Psoas muscle (tissue), 8 donors: Measurements from ENCODE around the gene CLASP1. TPM values are rescaled to one million over a fixed set of nuclear protein-coding genes. Genes with fewer than 3 reads are reported as not detected.
A peak's percentile ranks its signal among the peaks of the same experiment; 100 is the strongest.
"Not testable (repeated sequence)": the region's sequence is repeated elsewhere in the genome, so short reads cannot be mapped to it uniquely, and the experiment has no call there.

Experiments
- ATAC-seq, 4 donors: fragments of 200-7000 bp; cut with Tn5 transposase; one replicate each; pipeline ENCODE4 v1.9.1; 2020; ENCODE audit warnings: moderate library complexity in 3 of 4, mild to moderate bottlenecking in 2 of 4
- DNase-seq, 2 donors: peaks; one replicate each; pipeline ENCODE4 v3.0.0-alpha.2; 2020
- H3K27ac ChIP-seq: fragments of 200-600 bp; one replicate; pipeline ENCODE4 v1.8.0; 2022
- H3K27me3 ChIP-seq, 3 donors: fragments of 200-600 bp in 1 of 3; one replicate each; pipeline versions ENCODE4 v1.6.1 to v1.8.0; 2013 to 2022; ENCODE audit warnings: low read length in 2 of 3, mild to moderate bottlenecking in 2 of 3, moderate library complexity in 1 of 3; ENCODE audit not compliant: insufficient read depth in 3 of 3
- H3K36me3 ChIP-seq, 2 donors: fragments of 200-600 bp in 1 of 2; one replicate each; pipeline versions ENCODE4 v1.6.1 to v1.8.0; 2013 to 2022; ENCODE audit warnings: low read depth in 1 of 2, mild to moderate bottlenecking in 1 of 2, moderate library complexity in 1 of 2; ENCODE audit not compliant: insufficient read depth in 1 of 2
- H3K4me1 ChIP-seq: fragments of 200-600 bp; one replicate; pipeline ENCODE4 v1.8.0; 2022
- H3K4me3 ChIP-seq: fragments of 200-600 bp; one replicate; pipeline ENCODE4 v1.8.0; 2022; ENCODE audit warnings: mild to moderate bottlenecking
- H3K9me3 ChIP-seq: fragments of 200-600 bp; one replicate; pipeline ENCODE4 v1.8.0; 2022
- WGBS, 3 donors: extraction: QIAGEN DNeasy Blood & Tissue Kit; methylation state at CpG; one replicate each; pipeline versions ENCODE4 v1.1.6 to v1.1.7; 2013; 5-methylcytosine and 5-hydroxymethylcytosine counted together
- intact Hi-C, 2 donors: fragments of 100-400 bp; cut with DNase I; formaldehyde crosslinking; loops; one replicate each; pipeline versions ENCODE4 v1.11.0 to v1.14.2; 2022
- polyA plus RNA-seq, 3 donors: library from polyadenylated mRNA; stranded (reverse); fragments of 200-250 nt; gene quantifications; one replicate each; pipeline ENCODE4 v1.2.3, GENCODE V29; 2013
- total RNA-seq, 4 donors: library from RNA; stranded (reverse); fragmentation: NEBNext Ultra II Directional in 2 of 4; extraction: Animal tissue kit (Norgen Biotek cat#: 25700) in 2 of 4; gene quantifications; one replicate each; pipeline versions ENCODE4 v1.2.1 to v1.2.4, GENCODE V29; 2021 to 2023
- TF ChIP-seq, protein P1 (sequence below): fragments of 200-600 bp; IDR thresholded peaks from one replicate; pipeline ENCODE4 v1.8.0; 2022; ENCODE audit warnings: antibody characterized with exemption
- donor health status: healthy with polysubstance abuse.
- donor health status: DM: no; HTN: no; CAD: no; lungs with moderate emphysema.
- donor health status: Bipolar disorder and iron deficiency.
- donor health status: healthy.
- donor health status: DM: yes; HTN: yes; CAD: no.
- donor health status: DM: no; HTN: no; CAD: no.
- donor health status: DM: no; HTN: no; CAD: no.
- donor health status: DM: yes; HTN: yes; CAD: no.

CLASP1 gene
- total and polyA plus RNA-seq, 7 donors = 11.6 to 60.7 (median 38.8) TPM

DNA sequence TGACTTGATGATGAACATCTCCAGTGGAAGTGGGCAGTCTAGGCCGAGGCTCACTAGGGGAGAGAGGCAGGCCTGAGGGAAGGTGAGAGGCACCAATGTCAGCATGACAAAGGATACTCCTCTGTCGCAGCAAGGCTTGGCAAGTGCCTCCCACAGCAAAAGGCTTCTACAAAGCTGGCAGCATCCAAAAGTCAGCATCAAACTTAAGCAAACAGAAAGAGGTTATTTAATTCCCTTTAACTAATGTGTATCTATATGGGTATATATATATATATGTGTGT lies 45.8 kb upstream of the CLASP1 start:
- intact Hi-C loops = no loop called here

DNA sequence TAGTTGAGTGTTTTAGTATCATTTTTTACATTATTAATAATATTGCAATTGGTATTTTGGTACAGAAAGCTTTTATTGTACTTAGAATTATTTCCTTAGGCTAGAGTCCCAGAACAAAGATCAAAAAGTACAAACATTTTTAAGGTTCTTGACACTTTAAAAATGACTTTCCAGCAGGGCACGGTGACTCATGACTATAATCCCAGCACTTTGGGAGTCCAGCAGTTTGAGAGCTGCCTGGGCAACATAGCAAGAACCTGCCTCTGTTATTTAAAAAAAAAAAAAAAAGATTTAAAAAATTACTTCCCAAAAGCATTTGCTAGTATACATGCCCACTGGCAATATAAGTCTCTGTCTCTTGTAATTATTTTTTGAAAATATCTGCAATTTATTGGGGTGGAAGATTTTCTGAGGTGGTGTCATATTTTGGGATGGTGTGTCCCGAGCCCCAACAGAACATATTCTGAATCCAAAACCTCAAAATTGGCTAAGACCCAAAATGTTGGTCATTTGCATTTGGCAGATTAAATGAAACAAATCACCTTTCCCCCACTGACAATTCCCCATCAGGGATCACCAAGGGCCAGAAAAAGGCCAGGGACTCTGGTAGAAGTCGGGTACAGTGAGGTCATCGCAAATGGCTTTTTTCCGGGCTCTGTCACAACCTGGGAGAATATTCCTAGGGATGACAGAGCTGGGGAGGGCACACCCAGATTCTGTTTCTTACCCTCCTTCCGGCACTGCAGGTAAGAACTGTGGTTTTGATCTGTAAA lies 45.3 kb upstream of the CLASP1 start:
- Histone ChIP-seq H3K9me3 (no peaks in the 10 kb centered on the region), H3K27me3 (no peaks in the 10 kb centered on the region), H3K4me1 (peaks cover 3% of the 10 kb centered on the region), H3K27ac (no peak overlapping the region), H3K36me3 (no peaks in the 10 kb centered on the region), H3K4me3 (no peak overlapping the region)
- DNase-seq = no peak
- intact Hi-C loops = no loop called here
- TF ChIP-seq, protein P1, sequence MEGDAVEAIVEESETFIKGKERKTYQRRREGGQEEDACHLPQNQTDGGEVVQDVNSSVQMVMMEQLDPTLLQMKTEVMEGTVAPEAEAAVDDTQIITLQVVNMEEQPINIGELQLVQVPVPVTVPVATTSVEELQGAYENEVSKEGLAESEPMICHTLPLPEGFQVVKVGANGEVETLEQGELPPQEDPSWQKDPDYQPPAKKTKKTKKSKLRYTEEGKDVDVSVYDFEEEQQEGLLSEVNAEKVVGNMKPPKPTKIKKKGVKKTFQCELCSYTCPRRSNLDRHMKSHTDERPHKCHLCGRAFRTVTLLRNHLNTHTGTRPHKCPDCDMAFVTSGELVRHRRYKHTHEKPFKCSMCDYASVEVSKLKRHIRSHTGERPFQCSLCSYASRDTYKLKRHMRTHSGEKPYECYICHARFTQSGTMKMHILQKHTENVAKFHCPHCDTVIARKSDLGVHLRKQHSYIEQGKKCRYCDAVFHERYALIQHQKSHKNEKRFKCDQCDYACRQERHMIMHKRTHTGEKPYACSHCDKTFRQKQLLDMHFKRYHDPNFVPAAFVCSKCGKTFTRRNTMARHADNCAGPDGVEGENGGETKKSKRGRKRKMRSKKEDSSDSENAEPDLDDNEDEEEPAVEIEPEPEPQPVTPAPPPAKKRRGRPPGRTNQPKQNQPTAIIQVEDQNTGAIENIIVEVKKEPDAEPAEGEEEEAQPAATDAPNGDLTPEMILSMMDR = no peak
- 71 to 77% (median 71%) methylated on average over 6 of the region's 6 CpGs for WGBS, 3 donors
- no peak for ATAC-seq

More for the DNA sequence above, 45.8 kb upstream of the CLASP1 start:
- Histone ChIP-seq H3K4me3 (no peak overlapping the region), H3K9me3 (no peaks in the 10 kb centered on the region), H3K27me3 (no peaks in the 10 kb centered on the region), H3K4me1 (peaks cover 7% of the 10 kb centered on the region), H3K36me3 (no peaks in the 10 kb centered on the region), H3K27ac (no peak overlapping the region)
- ATAC-seq (no peak), DNase-seq (no peak)
- 52 to 71% (median 59%) methylated on average over 2 of the region's 2 CpGs for WGBS, 3 donors
- TF ChIP-seq, protein P1 = no peak

DNA sequence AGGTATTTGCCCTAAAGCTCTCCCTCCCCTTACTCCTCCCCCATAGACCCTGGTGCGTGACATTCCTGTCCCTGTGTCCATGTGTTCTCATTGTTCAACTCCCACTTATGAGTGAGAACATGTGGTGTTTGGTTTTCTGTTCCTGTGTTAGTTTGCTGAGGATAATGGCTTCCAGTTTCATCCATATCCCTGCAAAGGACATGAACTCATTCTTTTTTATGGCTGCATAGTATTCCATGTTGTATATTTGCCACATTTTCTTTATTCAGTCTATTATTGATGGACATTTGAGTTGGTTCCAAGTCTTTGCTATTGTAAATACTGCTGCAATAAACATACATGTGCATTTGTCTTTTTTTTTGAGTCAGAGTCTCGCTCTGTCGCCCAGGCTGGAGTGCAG lies 41.3 kb upstream of the CLASP1 start:
- H3K4me1 ChIP-seq, ATAC-seq, DNase-seq, H3K36me3 ChIP-seq, H3K27me3 ChIP-seq, H3K27ac ChIP-seq, H3K4me3 ChIP-seq, H3K9me3 ChIP-seq, intact Hi-C loops: not testable (repeated sequence)
- 93 to 100% (median 98%) methylated on average over 3 of the region's 3 CpGs for WGBS, 3 donors

- Histone ChIP-seq H3K9me3 (no peaks in the 10 kb centered on the region), H3K4me3 (no peak overlapping the region)
- intact Hi-C loops = no loop called here
Observed at GRCh38 chr2:121690095-121690494, 40.8 kb upstream of the CLASP1 start.

GRCh38 chr2:121689356-121689755 lies 40.1 kb upstream of the CLASP1 start:
- H3K4me1 ChIP-seq = peaks cover 4% of the 10 kb centered on the region
- WGBS, 3 donors = 52 to 61% (median 55%) methylated on average over 4 of the region's 4 CpGs
- no peak overlapping the region for H3K27ac ChIP-seq
- H3K36me3 ChIP-seq = no peaks in the 10 kb centered on the region
- H3K27me3 ChIP-seq = no peaks in the 10 kb centered on the region
- H3K4me3 ChIP-seq = no peak overlapping the region
- TF ChIP-seq, protein P1 = peak; percentile 14
- H3K9me3 ChIP-seq = no peaks in the 10 kb centered on the region
- intact Hi-C loops = no loop called here
- DNase-seq (no peak), ATAC-seq (no peak)

More at GRCh38 chr2:121690095-121690494, 40.8 kb upstream of the CLASP1 start:
- TF ChIP-seq, protein P1 = no peak
- no peaks in the 10 kb centered on the region for H3K27me3 ChIP-seq
- no peaks in the 10 kb centered on the region for H3K36me3 ChIP-seq
- H3K27ac ChIP-seq = no peak overlapping the region
- WGBS, 3 donors = 89 to 92% (median 90%) methylated on average over 6 of the region's 6 CpGs
- ATAC-seq (no peak), DNase-seq (no peak)
- peaks cover 4% of the 10 kb centered on the region for H3K4me1 ChIP-seq
